GM18508 (cell line): ENCODE data around the gene ROR2.
"Not testable (repeated sequence)": the region's sequence is repeated elsewhere in the genome, so short reads cannot be mapped to it uniquely, and the experiment has no call there.

ENCODE experiments used
- ATAC-seq: cut with Tn5 transposase; IDR thresholded peaks from one replicate; pipeline ENCODE4 v1.9.1; 2021; ENCODE audit warnings: moderate number of reproducible peaks; ENCODE audit not compliant: insufficient read depth, unreplicated experiment

The ROR2 gene

GRCh38 chr9:91622121-91622520, 327.9 kb downstream of the ROR2 start:
- ATAC-seq: not testable (repeated sequence)

- ATAC-seq: not testable (repeated sequence)
These were observed 336.0 kb downstream of the ROR2 start for GRCh38 chr9:91614044-91614443.

- ATAC-seq: no peak
These were observed 338.4 kb downstream of the ROR2 start for GRCh38 chr9:91611582-91611981.

- ATAC-seq: no peak
These were observed 343.6 kb downstream of the ROR2 start for GRCh38 chr9:91606255-91606995.

- no peak for ATAC-seq
These were observed 345.4 kb downstream of the ROR2 start for GRCh38 chr9:91604451-91605179.

- ATAC-seq: no peak
These were observed 346.1 kb downstream of the ROR2 start for GRCh38 chr9:91603932-91604331.

GRCh38 chr9:91599564-91599963, 350.5 kb downstream of the ROR2 start:
- ATAC-seq: no peak

GRCh38 chr9:91591627-91592026, 358.4 kb downstream of the ROR2 start:
- no peak for ATAC-seq

GRCh38 chr9:91589101-91589553, 360.9 kb downstream of the ROR2 start:
- ATAC-seq: no peak

GRCh38 chr9:91586282-91586681, 363.7 kb downstream of the ROR2 start:
- ATAC-seq: no peak

GRCh38 chr9:91583966-91584365, 366.1 kb downstream of the ROR2 start:
- no peak for ATAC-seq

GRCh38 chr9:91583161-91583875, 366.7 kb downstream of the ROR2 start:
- ATAC-seq: no peak

GRCh38 chr9:91582181-91582580, 367.8 kb downstream of the ROR2 start:
- ATAC-seq: no peak

GRCh38 chr9:91580136-91580535, 369.9 kb downstream of the ROR2 start:
- ATAC-seq: no peak

GRCh38 chr9:91578911-91579310, 371.1 kb downstream of the ROR2 start:
- no peak for ATAC-seq

- ATAC-seq: no peak
These were observed 372.4 kb downstream of the ROR2 start for GRCh38 chr9:91577633-91578061.

GRCh38 chr9:91572811-91573210, 377.2 kb downstream of the ROR2 start:
- no peak for ATAC-seq

- no peak for ATAC-seq
These were observed 378.0 kb downstream of the ROR2 start for GRCh38 chr9:91572044-91572443.

GRCh38 chr9:91571036-91571435, 379.0 kb downstream of the ROR2 start:
- no peak for ATAC-seq

GRCh38 chr9:91567642-91568274, 382.3 kb downstream of the ROR2 start:
- no peak for ATAC-seq
